PFSK-1 (cell line): ENCODE measurements around the gene UBXN10.

Source experiments
- FOXP2 ChIP-seq: optimal IDR thresholded peaks from 2 replicates; pipeline ENCODE3; 2011; ENCODE audit warnings: borderline replicate concordance, control low read depth, inconsistent platforms; ENCODE audit not compliant: insufficient read depth; ENCODE audit errors: extremely low read length, extremely low read depth
- POLR2AphosphoS5 ChIP-seq: IDR thresholded peaks from 2 replicates; pipeline ENCODE4 v1.6.1; 2012; ENCODE audit warnings: low read depth, mild to moderate bottlenecking, control low read depth, low read length, moderate library complexity
- REST ChIP-seq, 2 experiments: IDR thresholded peaks; 2 replicates each; pipeline versions ENCODE4 v1.6.1 to v1.8.0; 2011 to 2012; ENCODE audit warnings: low read depth in 2 of 2, low read length in 2 of 2, control low read depth in 1 of 2, inconsistent platforms in 1 of 2, mild to moderate bottlenecking in 1 of 2, moderate library complexity in 1 of 2; ENCODE audit not compliant: insufficient read depth in 1 of 2
- SIN3A ChIP-seq: IDR thresholded peaks from 2 replicates; pipeline ENCODE4 v1.6.1; 2012; ENCODE audit warnings: mild to moderate bottlenecking, low read length, moderate library complexity, borderline replicate concordance; ENCODE audit not compliant: insufficient read depth
- TAF1 ChIP-seq: IDR thresholded peaks from 2 replicates; pipeline ENCODE4 v1.6.1; 2012; ENCODE audit warnings: low read length, control low read depth, borderline replicate concordance; ENCODE audit not compliant: insufficient read depth

Gene UBXN10

GRCh38 chr1:20150969-20151368, 34.9 kb upstream of the UBXN10 start:
- TF ChIP-seq POLR2AphosphoS5 = no peak
- no peak for TF ChIP-seq SIN3A
- no peak for TF ChIP-seq FOXP2
- TF ChIP-seq REST (IDR thresholded peaks at IDR 0.05; ENCODE audit: insufficient read depth in 1 of 2, low read depth in 2 of 2, low read length in 2 of 2) = no peak
- TF ChIP-seq TAF1 = no peak

GRCh38 chr1:20151906-20152598, 33.8 kb upstream of the UBXN10 start:
- no peak for TF ChIP-seq POLR2AphosphoS5
- TF ChIP-seq SIN3A = no peak
- TF ChIP-seq REST (IDR thresholded peaks at IDR 0.05; ENCODE audit: insufficient read depth in 1 of 2, low read depth in 2 of 2, low read length in 2 of 2) = no peak

GRCh38 chr1:20152599-20152930, 33.3 kb upstream of the UBXN10 start:
- TF ChIP-seq SIN3A (no peak), REST (IDR thresholded peaks at IDR 0.05; ENCODE audit: insufficient read depth in 1 of 2, low read depth in 2 of 2, low read length in 2 of 2) (no peak)

- TF ChIP-seq SIN3A (no peak), POLR2AphosphoS5 (no peak), TAF1 (no peak), REST (IDR thresholded peaks at IDR 0.05; ENCODE audit: insufficient read depth in 1 of 2, low read depth in 2 of 2, low read length in 2 of 2) (no peak), FOXP2 (no peak)
Observed at GRCh38 chr1:20153000-20153418, 32.9 kb upstream of the UBXN10 start.

- TF ChIP-seq POLR2AphosphoS5 (no peak), TAF1 (no peak), SIN3A (no peak), REST (IDR thresholded peaks at IDR 0.05; ENCODE audit: insufficient read depth in 1 of 2, low read depth in 2 of 2, low read length in 2 of 2) (no peak), FOXP2 (no peak)
Observed at GRCh38 chr1:20154301-20154831, 31.5 kb upstream of the UBXN10 start.
